Measurements from ENCODE around the gene DMRTC2.
"Not testable (repeated sequence)": the region's sequence is repeated elsewhere in the genome, so short reads cannot be mapped to it uniquely, and the experiment has no call there.

The DMRTC2 gene

DNA sequence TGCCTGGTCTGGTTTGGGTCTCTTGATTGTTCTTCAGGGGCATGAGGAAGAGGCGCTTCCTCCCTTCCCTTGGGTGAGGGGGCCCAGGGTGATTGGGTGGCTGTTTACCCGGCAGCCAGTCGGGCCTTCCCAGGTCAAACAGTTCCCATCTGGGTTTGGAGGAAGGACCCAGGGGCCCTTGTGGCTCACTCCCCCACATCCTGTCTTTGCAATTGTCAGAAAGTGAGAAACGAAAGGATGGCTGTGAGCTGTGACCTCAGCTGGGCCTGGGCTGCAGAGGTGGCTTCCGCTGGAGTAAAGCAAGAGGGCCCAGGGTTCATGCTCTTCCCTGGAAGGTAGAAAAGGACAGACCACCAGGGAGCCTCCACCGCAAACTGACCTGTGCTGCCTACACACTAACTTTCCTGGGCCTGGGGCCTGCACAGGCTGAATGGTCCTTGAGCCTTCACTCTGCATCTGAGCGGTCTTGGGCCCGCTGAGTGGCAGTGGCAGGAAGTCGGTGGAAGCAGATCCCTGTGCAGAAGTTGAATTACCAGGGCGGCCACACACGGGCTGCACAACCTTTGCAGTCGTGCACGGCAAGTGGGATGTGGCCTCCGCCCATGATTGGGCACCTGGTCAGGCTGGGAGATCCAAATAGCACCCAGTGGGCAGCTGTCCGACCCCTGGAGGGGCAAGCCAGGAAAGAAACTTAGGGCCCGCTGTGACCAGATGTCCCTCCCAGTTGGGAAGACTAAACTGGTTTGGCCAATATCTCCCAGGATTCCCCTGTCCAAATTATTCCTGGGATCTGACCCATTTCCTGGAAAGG lies 26.9 kb downstream of the DMRTC2 start:
- no peak for DNase-seq (ENCODE audit: low read depth in 2 of 2)

DNA sequence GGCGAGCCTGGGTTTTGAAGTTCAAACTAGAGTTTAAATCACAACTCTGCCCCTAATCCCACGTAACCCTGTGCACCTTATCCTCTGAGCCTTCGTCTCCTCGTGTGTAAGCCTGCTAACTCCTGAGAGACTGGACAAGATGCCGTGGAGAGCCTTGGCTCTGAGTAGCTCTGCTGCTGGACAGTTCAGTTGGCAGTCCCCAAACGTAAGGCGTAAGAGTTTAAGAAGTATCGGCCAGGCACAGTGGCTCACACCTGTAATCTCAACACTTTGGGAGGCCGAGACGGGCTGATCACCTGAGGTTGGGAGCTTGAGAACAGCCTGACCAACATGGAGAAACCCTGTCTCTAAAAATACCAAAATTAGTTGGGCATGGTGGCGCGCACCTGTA lies 27.5 kb downstream of the DMRTC2 start:
- no peak for DNase-seq (ENCODE audit: low read depth in 2 of 2)

DNA sequence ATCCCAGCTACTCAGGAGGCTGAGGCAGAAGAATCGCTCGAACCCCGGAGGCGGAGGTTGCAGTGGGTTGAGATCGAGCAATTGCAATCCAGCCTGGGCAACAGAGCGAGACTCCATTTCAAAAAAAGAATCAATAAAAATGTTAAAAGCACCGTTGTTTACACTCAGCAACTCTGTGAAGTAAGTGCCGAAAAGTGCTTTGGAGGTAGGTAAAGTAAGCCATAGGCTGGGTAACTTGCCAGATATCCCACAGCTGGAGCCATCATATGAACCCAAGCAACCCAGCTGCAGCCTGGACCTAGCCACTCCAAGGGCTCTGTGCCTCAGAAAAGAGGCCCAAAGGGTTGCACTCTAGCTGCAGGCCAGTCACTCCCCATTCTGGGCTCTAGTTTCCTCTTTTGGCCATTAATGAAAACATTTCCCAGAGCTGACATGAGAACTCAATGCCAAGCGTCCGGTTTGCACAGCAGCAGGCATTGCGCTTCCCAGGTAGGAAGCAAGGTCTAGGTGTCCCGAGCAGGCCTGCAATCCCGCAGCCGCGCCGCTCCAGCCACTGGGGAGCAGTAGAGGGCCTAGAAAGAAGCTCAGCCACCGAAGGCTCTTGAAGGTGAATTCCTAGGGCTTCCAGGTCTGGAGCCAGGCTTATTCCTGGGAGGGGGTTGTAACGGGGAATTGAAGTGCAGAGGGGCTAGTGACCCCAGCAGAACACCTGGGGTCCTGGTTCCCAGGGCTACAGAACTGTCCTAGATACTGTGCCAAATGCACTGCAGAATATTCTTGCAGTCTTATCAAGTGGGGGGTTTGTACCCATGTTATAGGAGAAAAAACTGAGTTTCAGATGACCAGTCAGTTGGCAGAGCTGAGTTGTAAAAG lies 28.2 kb downstream of the DMRTC2 start:
- peak in 1 of 2 donors; percentile 65 for DNase-seq (ENCODE audit: low read depth in 2 of 2)

DNA sequence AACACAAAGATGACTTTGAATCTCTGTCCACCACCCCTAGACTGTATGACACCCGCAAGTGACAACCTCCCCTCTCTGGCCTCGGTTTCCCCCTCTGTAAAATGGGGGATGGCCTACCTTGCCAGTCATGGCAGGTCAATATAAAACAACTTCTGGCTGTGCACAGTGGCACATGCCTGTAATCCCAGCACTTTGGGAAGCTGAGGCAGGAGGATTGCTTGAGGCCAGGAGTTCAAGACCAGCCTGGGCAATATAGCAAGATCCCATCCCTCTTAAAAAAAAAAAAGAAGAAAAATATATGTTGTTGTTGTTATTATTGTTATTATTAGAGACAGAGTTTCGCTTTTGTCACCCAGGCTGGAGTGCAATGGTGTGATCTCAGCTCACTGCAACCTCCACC lies 31.1 kb downstream of the DMRTC2 start:
- not testable (repeated sequence) for DNase-seq (ENCODE audit: low read depth in 2 of 2)

DNA sequence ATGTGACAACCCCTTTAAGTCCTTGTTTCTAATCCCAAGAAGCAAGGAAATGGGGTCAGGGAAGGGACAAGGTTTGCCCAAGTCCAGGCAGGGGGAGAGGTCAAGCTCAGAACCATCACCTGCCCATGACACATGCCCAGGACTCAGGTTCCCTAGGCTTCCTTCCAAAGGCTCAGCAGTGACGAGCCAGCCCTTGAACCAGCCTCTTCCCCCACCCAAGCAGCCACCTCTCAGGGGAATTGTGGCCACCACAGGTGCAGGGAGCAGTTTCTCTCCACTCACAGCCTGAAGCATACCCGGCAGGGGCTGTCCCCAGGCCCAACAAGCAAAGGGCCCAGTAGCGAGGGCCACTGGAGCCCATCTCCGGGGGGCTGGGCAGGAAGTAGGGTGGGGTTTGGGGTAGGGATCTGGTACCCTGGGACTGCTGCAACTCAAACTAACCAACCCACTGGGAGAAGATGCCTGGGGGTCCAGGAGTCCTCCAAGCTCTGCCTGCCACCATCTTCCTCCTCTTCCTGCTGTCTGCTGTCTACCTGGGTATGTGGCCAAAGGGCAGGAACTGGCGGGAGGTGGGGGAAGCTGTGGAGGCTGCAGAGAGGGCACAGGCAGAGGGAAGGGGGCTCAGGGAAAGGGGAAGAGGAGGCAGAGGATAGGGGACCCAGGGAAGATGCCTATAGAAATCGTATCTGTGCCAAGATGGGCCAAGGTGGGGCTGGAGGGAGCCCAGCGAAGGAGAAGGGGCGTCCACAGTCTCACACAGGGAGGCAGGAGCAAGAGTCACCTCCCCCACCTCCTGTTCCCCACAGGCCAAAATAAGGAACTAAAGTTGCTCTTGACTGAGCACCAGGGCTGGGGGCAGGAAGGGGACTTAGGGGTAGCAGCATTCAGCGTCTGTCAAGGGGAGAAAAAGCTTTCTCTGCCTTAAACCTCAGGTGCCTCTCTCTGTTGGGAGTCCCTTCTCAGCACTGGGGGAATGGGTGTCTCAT lies 32.3 kb downstream of the DMRTC2 start, which contains the start of gene CD79A:
Gene CD79A, plus strand, starts transcription at position 433 of the 986 bp plus-strand sequence. Its CDS starts 26 bp downstream, at position 459.
- no peak for DNase-seq (ENCODE audit: low read depth in 2 of 2)

DNA sequence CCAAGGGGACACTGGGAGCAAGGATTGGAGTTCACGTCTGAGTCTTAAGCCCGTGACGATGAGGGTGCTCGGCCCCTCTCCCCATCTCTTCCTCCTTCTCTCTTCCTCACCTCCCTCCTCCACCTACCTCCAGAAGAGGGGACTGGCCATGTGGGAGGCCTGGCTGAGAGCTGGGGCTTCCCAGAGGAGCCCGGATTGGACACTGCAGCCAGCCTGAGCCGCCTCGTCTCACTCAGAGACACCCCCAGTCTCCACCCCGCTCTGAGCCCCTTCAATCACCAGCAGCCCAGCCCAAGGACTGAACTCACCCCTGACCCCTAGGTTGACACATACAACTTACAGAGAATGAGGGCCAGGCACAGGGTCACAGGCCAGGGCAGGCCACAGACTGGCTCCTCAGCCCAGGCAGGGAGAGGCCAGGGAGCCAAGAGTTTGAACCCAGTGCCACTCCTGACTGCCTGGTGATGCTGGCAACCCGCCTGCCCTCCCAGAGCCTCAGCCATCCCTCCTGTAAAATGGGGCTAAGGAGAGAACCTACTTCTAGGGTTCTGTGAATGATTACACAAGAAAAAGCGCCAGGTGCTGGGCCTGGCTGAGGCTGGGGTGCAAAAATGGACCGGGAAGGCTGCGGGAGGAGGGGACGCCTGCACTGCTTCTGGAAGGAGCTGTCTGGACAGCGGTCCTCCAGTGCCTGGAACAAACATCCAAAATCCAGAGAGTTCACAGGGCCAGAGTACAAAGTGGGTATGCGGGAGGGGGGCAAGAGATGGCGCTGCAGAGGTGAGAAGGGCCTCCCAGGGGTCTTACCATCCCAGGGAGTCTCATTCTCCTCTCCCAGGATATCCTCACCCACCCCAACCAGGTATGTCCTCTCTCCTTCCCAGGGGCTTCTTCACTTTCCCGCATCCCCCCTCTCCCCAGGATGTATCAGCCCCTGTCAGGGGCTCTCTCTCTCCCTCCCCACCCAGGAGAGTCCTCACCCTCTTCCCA lies 33.4 kb downstream of the DMRTC2 start:
- no peak for DNase-seq (ENCODE audit: low read depth in 2 of 2)

DNA sequence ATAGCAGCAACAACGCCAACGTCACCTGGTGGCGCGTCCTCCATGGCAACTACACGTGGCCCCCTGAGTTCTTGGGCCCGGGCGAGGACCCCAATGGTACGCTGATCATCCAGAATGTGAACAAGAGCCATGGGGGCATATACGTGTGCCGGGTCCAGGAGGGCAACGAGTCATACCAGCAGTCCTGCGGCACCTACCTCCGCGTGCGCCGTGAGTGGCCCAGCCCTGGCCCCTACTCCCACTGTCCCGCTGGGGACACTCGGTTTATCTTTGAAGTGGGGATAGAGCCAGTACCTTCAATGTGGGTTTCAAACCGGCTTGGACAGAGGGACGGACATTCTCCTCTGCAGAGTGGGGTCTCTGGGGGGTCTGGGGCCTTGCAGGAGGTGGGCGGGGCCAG lies 34.2 kb downstream of the DMRTC2 start:
- DNase-seq (ENCODE audit: low read depth in 2 of 2), result no peak

DNA sequence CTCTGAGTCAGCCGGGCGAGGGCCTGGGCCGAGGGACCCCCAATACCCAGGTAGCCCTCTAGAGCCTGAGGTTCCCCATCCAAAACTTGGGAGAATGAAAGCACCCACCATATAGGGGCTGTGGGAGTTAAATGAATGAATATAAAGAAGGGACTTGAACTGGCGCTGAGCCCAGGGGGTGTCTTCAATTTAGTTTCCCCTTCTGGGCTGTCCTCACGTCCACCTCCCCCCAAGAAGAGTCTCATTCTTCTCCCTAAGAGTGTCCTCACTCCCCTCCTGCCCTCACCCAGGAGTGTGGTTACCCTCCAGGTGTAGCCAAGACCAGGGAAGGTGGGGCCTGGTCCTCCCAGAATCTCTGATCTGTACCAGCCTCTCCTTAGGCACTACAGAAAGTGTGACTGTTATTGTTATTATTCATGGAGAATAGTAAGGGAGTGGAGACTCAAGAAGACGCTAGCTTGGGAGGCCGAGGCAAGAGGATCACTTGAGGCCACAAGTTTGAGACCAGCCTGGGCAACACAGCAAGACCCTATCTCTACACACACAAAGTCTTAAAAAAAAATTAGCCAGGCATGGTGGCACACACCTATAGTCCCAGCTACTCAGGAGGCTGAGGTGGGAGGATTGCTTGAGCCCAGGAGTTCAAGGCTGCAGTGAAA lies 35.0 kb downstream of the DMRTC2 start:
- no peak for DNase-seq (ENCODE audit: low read depth in 2 of 2)

DNA sequence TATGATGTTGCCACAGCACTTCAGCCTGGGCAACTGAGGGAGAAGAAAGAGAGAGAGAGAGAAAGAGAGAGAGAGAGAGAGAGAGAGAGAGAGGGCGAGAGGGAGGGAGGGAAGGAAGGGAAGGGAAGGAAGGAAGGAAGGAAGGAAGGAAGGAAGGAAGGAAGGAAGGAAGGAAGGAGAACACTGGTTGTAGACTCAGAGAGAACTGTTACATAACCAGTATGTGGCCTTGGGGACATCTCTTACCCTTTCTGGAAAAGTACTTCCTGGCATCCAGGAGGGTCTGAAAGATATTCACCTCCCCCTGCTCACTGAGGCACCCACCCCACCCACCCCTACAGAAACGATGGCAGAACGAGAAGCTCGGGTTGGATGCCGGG lies 35.5 kb downstream of the DMRTC2 start:
- no peak for DNase-seq (ENCODE audit: low read depth in 2 of 2)

DNA sequence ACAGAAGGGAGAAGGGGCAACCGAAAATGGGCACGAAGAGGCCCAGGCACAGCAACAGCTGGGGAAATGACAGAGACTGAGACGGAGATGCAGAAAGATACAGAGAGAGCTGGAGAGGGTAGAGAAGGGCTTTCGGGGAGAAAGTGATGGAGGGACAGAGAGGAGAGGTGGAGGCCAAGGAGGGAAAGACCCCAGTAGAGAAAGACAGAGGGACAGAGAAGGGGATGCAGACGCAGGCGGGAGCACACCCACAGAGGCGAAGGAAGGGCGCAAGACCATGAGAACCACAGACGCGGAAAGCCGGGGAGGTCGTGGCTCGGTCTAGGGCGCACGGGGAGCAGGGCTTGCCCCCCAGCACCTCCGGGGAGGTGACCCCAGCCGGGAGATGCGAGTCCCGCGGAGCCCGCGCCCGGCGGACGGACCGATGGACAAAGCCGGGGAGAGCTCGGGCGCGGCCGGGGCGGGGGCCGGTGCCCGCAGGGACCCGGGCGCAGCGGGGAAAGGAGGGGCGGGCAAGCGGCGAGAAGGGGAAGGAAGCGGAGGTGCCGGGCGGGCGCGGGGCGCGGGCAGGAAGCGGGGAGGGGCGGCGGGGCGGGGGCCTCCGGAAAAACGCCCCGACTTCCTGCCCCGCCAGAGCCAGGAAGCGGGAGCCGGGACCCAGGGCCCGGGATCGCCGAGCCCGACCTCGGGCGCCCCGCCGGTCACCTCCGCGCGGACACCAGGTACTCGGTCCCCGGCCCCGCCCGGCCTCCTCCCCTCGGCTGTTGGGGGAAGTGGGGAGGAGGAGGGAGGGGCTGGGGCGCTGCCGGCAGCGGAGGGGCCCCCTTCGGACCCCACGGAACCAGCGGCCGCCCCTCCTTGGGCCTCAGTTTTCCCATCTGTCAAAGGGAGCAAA lies 38.0 kb downstream of the DMRTC2 start, which contains the start of gene ARHGEF1:
Gene ARHGEF1, plus strand, starts transcription at position 617 of the 895 bp plus-strand sequence. CDS start 4,899 bp downstream, outside the sequence.
- peak in 1 of 2 donors; percentile 59 for DNase-seq (ENCODE audit: low read depth in 2 of 2)

DNA sequence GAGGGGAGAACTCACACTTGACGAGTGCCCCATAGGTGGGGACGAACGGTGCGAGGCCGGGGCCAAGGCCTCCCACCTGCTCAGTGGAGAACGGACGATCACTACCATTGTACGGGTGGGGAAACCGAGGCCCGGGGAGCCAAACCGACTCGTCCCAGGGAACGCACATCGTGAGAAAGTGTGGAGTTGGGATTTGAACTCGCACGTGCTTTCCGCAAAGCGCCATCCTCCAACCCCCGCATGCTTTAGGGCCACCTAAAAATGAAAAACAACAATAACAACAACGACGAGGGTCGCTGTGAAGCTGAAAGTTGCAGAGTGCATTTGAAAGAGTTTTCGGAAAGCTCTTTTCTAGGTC lies 38.6 kb downstream of the DMRTC2 start:
- DNase-seq (ENCODE audit: low read depth in 2 of 2), result no peak

DNA sequence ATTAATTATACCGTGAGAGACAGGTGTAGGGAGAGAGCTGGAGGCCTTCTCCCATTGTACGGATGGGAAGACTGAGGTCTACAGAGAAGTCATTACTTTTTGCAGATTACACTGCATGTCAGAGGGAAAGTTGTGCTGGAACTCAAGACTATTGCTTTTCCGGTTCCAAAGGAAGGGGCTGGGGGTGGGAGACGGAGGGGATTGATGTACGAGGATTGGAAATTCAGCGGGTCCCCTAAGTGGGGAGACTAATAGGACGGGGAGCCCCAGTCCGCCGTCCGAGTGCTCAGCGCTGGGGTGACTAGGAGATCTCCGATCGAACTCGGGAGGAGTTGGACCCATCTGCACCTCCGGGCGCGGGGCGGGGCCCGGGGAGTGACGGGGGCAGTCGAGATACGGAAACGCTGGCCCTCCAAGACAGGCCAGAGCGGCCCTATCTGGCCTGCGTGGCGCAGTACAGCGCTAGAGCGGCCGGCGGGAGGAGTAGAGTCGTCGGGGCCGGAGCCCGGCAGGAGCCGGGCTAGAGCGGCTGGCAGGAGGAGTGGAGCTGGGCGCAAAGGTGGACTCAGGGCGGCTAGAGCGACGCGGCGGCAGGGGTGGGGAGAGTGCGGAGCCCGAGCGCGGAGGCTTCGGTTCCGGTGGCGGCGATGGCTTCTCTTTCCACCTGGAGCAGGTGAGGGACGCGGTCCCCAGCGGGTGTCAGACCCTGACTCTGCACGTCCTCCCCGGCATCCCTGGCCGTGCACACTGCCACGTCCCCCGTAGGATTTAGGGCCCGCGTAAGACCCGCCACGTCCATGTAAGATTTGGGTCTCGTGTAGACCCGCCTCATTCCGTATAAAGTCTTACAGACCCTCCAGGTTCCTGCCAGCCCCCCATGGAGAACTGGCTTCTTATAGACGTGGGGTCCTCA lies 39.2 kb downstream of the DMRTC2 start:
- peak; percentile 71 to 86 for DNase-seq (ENCODE audit: low read depth in 2 of 2)

DNA sequence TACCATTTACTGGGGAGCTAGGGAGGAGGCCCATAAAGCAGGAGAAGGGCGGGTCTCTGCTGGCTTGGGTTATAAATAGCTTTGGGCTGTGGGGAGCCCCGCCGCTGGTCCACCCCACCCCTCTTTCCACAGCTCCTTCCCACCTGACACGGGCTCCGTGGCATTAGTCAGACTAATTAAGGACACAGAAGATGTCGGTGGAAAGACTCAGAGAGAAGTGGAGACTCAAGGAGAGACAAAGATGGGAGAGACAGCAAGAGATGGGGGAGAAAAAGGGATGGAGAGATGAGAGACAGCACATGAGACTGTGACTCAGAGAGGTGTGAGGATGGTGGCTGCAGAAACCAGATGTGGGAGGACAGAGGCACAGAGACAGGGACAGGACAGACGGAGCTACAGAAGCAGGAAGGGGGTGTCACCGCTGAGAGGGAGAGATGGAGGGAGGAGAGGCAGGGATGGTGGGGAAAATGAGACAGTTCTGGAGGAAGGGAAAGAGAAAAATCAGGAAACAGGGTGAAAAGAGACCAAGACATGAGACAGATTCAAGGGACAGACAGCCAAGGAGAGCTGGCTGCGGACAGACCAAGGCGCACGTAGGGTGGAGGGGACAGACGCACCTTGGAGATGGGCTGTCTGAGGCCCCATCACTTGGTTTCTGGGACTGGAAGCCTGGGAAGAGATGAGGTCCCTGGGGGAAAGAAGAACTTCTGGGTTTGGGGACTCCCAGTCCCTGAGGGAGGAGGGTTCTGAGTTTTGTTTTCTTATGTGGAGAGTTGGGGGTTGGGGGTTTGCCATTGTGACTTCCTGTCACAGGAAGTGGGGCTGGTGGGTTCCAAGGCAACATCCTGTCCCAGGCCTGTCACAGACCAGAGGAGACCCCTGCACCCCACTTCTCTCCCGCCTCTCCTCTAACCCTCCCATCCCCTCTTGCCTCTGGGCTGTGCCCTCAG lies 42.2 kb downstream of the DMRTC2 start:
- no peak for DNase-seq (ENCODE audit: low read depth in 2 of 2)

DNA sequence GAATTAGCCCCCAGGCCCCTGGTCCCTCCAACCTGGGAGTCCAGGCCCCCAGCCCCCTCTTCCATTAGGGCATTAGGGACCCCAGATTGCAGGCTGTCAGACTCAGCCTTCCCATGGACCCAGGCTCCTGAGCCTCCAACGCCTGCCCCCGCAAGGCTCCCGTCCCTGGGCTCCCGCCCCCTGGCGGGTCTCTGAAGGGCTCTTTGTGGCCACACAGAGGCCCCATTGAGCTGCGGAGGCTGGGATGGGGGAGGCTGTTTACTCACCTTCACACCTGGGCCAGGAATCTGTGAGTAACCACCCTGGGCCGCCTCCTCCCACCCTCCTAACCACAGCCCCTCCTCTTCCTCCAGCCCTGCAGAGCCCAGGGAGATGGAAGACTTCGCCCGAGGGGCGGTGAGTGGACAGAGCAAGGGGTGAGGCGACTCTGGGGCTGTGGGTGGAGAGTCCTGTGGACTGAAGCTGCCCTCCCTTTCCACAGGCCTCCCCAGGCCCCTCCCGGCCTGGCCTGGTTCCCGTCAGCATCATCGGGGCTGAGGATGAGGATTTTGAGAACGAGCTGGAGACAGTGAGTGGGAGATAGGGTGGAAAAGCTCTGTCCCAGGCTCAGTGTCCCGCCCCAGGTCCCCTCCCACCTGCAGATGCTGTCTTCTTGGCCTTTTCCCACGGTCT lies 43.0 kb downstream of the DMRTC2 start:
- DNase-seq (ENCODE audit: low read depth in 2 of 2), result peak; percentile 72 to 82

DNA sequence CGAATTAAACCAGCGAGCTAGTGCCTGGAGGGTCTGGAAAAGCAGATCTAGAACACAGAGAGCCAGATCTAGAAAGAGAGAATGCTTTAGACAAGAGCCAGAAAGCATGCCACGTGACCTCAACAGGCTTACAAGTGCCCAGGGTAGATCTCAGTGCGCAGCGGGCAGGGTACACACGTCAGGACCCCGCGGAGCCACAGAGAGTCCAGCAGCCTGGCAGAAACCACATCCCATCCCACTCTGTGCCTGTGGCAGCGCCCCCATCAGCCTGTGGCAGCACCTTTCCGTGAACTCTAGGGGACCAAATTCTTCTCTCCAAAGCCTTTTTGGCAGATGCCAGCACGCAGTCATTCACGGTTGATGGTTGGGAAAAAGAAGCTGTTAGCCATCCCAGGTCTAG lies 44.1 kb downstream of the DMRTC2 start:
- DNase-seq (ENCODE audit: low read depth in 2 of 2), result no peak

DNA sequence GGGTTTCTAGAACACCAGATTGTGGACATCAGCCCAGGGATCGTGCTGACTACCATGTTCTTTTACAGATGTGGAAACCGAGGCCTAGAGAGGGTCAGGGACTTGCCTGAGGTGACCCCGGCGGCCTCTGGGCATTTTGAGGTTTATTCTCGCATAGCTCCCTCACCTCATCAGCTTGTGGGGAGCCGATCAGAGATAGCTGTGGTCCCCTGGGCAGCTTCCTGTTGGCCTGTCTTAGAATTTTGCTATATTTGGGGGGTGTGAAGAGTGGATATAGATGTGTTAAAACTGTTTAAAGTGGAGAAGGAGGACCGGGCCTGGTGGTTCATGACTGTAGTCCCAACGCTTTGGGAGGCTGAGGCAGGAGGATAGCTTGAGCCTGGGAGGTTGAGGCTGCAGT lies 45.1 kb downstream of the DMRTC2 start:
- no peak for DNase-seq (ENCODE audit: low read depth in 2 of 2)
